Measurements from ENCODE around the gene LPCAT2. TPM values are rescaled to one million over a fixed set of nuclear protein-coding genes. Genes with fewer than 3 reads are reported as not detected.
"Not testable (repeated sequence)": the region's sequence is repeated elsewhere in the genome, so short reads cannot be mapped to it uniquely, and the experiment has no call there.

The LPCAT2 gene
- total and polyA plus RNA-seq, 7 experiments from 2014 or later = 0.03 to 16.9 (median 1.5) TPM

- no peaks in the 10 kb centered on the region for H3K9me3 ChIP-seq (ENCODE audit: control insufficient read depth in 2 of 3, low read length in 3 of 3)
- no peaks in the 10 kb centered on the region for H3K36me3 ChIP-seq (ENCODE audit: control insufficient read depth in 2 of 3, insufficient read depth in 3 of 3, low read length in 3 of 3)
- CTCF ChIA-PET = no interaction called here
- DNase-seq (no peak), ATAC-seq (no peak)
- no peaks in the 10 kb centered on the region for H3K4me1 Mint-ChIP-seq
- no peak overlapping the region for H3K27ac Mint-ChIP-seq
- H3K4me3 ChIP-seq (ENCODE audit: low read length) = no peak overlapping the region
- POLR2A ChIA-PET = no interaction called here
- H3K4me3 Mint-ChIP-seq = no peak overlapping the region
- peaks cover 14 to 41% (median 30%) of the 10 kb centered on the region in 5 donors for H3K27me3 Mint-ChIP-seq
- peaks cover 0 to 3% of the 10 kb centered on the region in 2 donors for H3K27me3 ChIP-seq (ENCODE audit: control insufficient read depth in 2 of 2, insufficient read depth in 2 of 2, low read length in 2 of 2)
- no peaks in the 10 kb centered on the region for H3K9me3 Mint-ChIP-seq
- H3K36me3 Mint-ChIP-seq = no peaks in the 10 kb centered on the region
- intact Hi-C loops (cut with micrococcal nuclease) = no loop called here
- H3K27ac ChIP-seq (ENCODE audit: low read depth, low read length) = no peak overlapping the region
- no peaks in the 10 kb centered on the region for H3K4me1 ChIP-seq (ENCODE audit: control insufficient read depth in 2 of 2, insufficient read depth in 2 of 2, low read length in 2 of 2)
Observed at GRCh38 chr16:55592306-55592705, 83.4 kb downstream of the LPCAT2 start.

GRCh38 chr16:55597928-55598327 lies 89.1 kb downstream of the LPCAT2 start:
- no peaks in the 10 kb centered on the region for H3K4me1 ChIP-seq (ENCODE audit: control insufficient read depth in 2 of 2, insufficient read depth in 2 of 2, low read length in 2 of 2)
- Mint-ChIP-seq H3K9me3 (peaks cover 0 to 6% (median 0%) of the 10 kb centered on the region in 11 donors), H3K27ac (no peak overlapping the region), H3K4me1 (no peaks in the 10 kb centered on the region), H3K36me3 (no peaks in the 10 kb centered on the region), H3K27me3 (peaks cover 5 to 21% (median 14%) of the 10 kb centered on the region in 5 donors), H3K4me3 (no peak overlapping the region)
- no peak overlapping the region for H3K4me3 ChIP-seq (ENCODE audit: low read length)
- CTCF ChIA-PET = no interaction called here
- H3K27ac ChIP-seq (ENCODE audit: low read depth, low read length) = no peak overlapping the region
- intact Hi-C loops (cut with micrococcal nuclease) = no loop called here
- no peaks in the 10 kb centered on the region for H3K9me3 ChIP-seq (ENCODE audit: control insufficient read depth in 2 of 3, low read length in 3 of 3)
- POLR2A ChIA-PET = no interaction called here
- no peak for ATAC-seq
- no peaks in the 10 kb centered on the region for H3K27me3 ChIP-seq (ENCODE audit: control insufficient read depth in 2 of 2, insufficient read depth in 2 of 2, low read length in 2 of 2)
- no peaks in the 10 kb centered on the region for H3K36me3 ChIP-seq (ENCODE audit: control insufficient read depth in 2 of 3, insufficient read depth in 3 of 3, low read length in 3 of 3)
- DNase-seq = no peak

- no peak overlapping the region for H3K4me3 ChIP-seq (ENCODE audit: low read length)
- H3K27ac ChIP-seq (ENCODE audit: low read depth, low read length) = no peak overlapping the region
- Mint-ChIP-seq H3K27me3 (peaks cover 0 to 3% (median 0%) of the 10 kb centered on the region in 5 donors), H3K4me3 (no peak overlapping the region), H3K4me1 (no peaks in the 10 kb centered on the region), H3K27ac (no peak overlapping the region), H3K9me3 (peaks cover 0 to 11% (median 2%) of the 10 kb centered on the region in 11 donors), H3K36me3 (no peaks in the 10 kb centered on the region)
- intact Hi-C loops (cut with micrococcal nuclease) = no loop called here
- no peaks in the 10 kb centered on the region for H3K27me3 ChIP-seq (ENCODE audit: control insufficient read depth in 2 of 2, insufficient read depth in 2 of 2, low read length in 2 of 2)
- no peaks in the 10 kb centered on the region for H3K9me3 ChIP-seq (ENCODE audit: control insufficient read depth in 2 of 3, low read length in 3 of 3)
- ChIA-PET CTCF (no interaction called here), POLR2A (no interaction called here)
- no peaks in the 10 kb centered on the region for H3K36me3 ChIP-seq (ENCODE audit: control insufficient read depth in 2 of 3, insufficient read depth in 3 of 3, low read length in 3 of 3)
- ATAC-seq (no peak), DNase-seq (no peak)
- H3K4me1 ChIP-seq (ENCODE audit: control insufficient read depth in 2 of 2, insufficient read depth in 2 of 2, low read length in 2 of 2) = no peaks in the 10 kb centered on the region
Observed at GRCh38 chr16:55605754-55606336, 97.0 kb downstream of the LPCAT2 start.

- H3K4me1 Mint-ChIP-seq = no peaks in the 10 kb centered on the region
- intact Hi-C loops (cut with micrococcal nuclease) = no loop called here
- Histone ChIP-seq H3K4me3 (ENCODE audit: low read length) (no peak overlapping the region), H3K9me3 (ENCODE audit: control insufficient read depth in 2 of 3, low read length in 3 of 3) (no peaks in the 10 kb centered on the region), H3K36me3 (ENCODE audit: control insufficient read depth in 2 of 3, insufficient read depth in 3 of 3, low read length in 3 of 3) (no peaks in the 10 kb centered on the region), H3K27me3 (ENCODE audit: control insufficient read depth in 2 of 2, insufficient read depth in 2 of 2, low read length in 2 of 2) (peaks cover 0 to 5% of the 10 kb centered on the region in 2 donors), H3K27ac (ENCODE audit: low read depth, low read length) (no peak overlapping the region), H3K4me1 (ENCODE audit: control insufficient read depth in 2 of 2, insufficient read depth in 2 of 2, low read length in 2 of 2) (no peaks in the 10 kb centered on the region)
- no peak for ATAC-seq
- DNase-seq = no peak
- H3K27me3 Mint-ChIP-seq = peaks cover 3 to 22% (median 9%) of the 10 kb centered on the region in 5 donors
- no peak overlapping the region for H3K4me3 Mint-ChIP-seq
- H3K27ac Mint-ChIP-seq = no peak overlapping the region
- ChIA-PET CTCF (no interaction called here), POLR2A (no interaction called here)
- H3K9me3 Mint-ChIP-seq = peaks cover 2 to 20% (median 5%) of the 10 kb centered on the region in 11 donors
- H3K36me3 Mint-ChIP-seq = peaks cover 0 to 3% (median 0%) of the 10 kb centered on the region in 5 donors
Observed at GRCh38 chr16:55613613-55614335, 104.9 kb downstream of the LPCAT2 start.

GRCh38 chr16:55615071-55615470 lies 106.2 kb downstream of the LPCAT2 start:
- intact Hi-C loops (cut with micrococcal nuclease) = no loop called here
- no peak for ATAC-seq
- Histone ChIP-seq H3K9me3 (ENCODE audit: control insufficient read depth in 2 of 3, low read length in 3 of 3) (no peaks in the 10 kb centered on the region), H3K4me1 (ENCODE audit: control insufficient read depth in 2 of 2, insufficient read depth in 2 of 2, low read length in 2 of 2) (no peaks in the 10 kb centered on the region), H3K27ac (ENCODE audit: low read depth, low read length) (no peak overlapping the region), H3K36me3 (ENCODE audit: control insufficient read depth in 2 of 3, insufficient read depth in 3 of 3, low read length in 3 of 3) (no peaks in the 10 kb centered on the region), H3K4me3 (ENCODE audit: low read length) (no peak overlapping the region), H3K27me3 (ENCODE audit: control insufficient read depth in 2 of 2, insufficient read depth in 2 of 2, low read length in 2 of 2) (peaks cover 0 to 5% of the 10 kb centered on the region in 2 donors)
- DNase-seq = no peak
- Mint-ChIP-seq H3K36me3 (peaks cover 0 to 3% (median 0%) of the 10 kb centered on the region in 5 donors), H3K4me3 (no peak overlapping the region), H3K4me1 (no peaks in the 10 kb centered on the region), H3K27ac (no peak overlapping the region), H3K27me3 (peaks cover 3 to 22% (median 9%) of the 10 kb centered on the region in 5 donors), H3K9me3 (peaks cover 2 to 20% (median 5%) of the 10 kb centered on the region in 11 donors)
- ChIA-PET CTCF (no interaction called here), POLR2A (no interaction called here)

- H3K36me3 Mint-ChIP-seq; H3K27ac Mint-ChIP-seq; H3K4me3 ChIP-seq (ENCODE audit: low read length); H3K9me3 ChIP-seq (ENCODE audit: control insufficient read depth in 2 of 3, low read length in 3 of 3); H3K4me3 Mint-ChIP-seq; CTCF ChIA-PET; POLR2A ChIA-PET; H3K36me3 ChIP-seq (ENCODE audit: control insufficient read depth in 2 of 3, insufficient read depth in 3 of 3, low read length in 3 of 3); H3K27me3 ChIP-seq (ENCODE audit: control insufficient read depth in 2 of 2, insufficient read depth in 2 of 2, low read length in 2 of 2); H3K4me1 ChIP-seq (ENCODE audit: control insufficient read depth in 2 of 2, insufficient read depth in 2 of 2, low read length in 2 of 2); H3K27ac ChIP-seq (ENCODE audit: low read depth, low read length); H3K4me1 Mint-ChIP-seq; DNase-seq; ATAC-seq; intact Hi-C loops (cut with micrococcal nuclease): not testable (repeated sequence)
- Mint-ChIP-seq H3K27me3 (peaks cover under 1 to 22% (median 9%) of the 10 kb centered on the region in 5 donors), H3K9me3 (peaks cover 2 to 15% (median 5%) of the 10 kb centered on the region in 11 donors)
Observed at GRCh38 chr16:55615670-55616069, 106.8 kb downstream of the LPCAT2 start.

GRCh38 chr16:55621771-55622170 lies 112.9 kb downstream of the LPCAT2 start:
- H3K4me1 ChIP-seq (ENCODE audit: control insufficient read depth in 2 of 2, insufficient read depth in 2 of 2, low read length in 2 of 2) = no peaks in the 10 kb centered on the region
- Mint-ChIP-seq H3K4me3 (no peak overlapping the region), H3K9me3 (peaks cover 0 to 4% (median 2%) of the 10 kb centered on the region in 11 donors), H3K27me3 (no peaks in the 10 kb centered on the region), H3K36me3 (no peaks in the 10 kb centered on the region), H3K27ac (no peak overlapping the region), H3K4me1 (peaks cover 0 to 3% (median 0%) of the 10 kb centered on the region in 7 donors)
- H3K27me3 ChIP-seq (ENCODE audit: control insufficient read depth in 2 of 2, insufficient read depth in 2 of 2, low read length in 2 of 2) = no peaks in the 10 kb centered on the region
- no peaks in the 10 kb centered on the region for H3K9me3 ChIP-seq (ENCODE audit: control insufficient read depth in 2 of 3, low read length in 3 of 3)
- intact Hi-C loops (cut with micrococcal nuclease) = no loop called here
- POLR2A ChIA-PET = no interaction called here
- H3K36me3 ChIP-seq (ENCODE audit: control insufficient read depth in 2 of 3, insufficient read depth in 3 of 3, low read length in 3 of 3) = no peaks in the 10 kb centered on the region
- CTCF ChIA-PET = no interaction called here
- H3K27ac ChIP-seq (ENCODE audit: low read depth, low read length) = no peak overlapping the region
- DNase-seq = no peak
- no peak for ATAC-seq
- no peak overlapping the region for H3K4me3 ChIP-seq (ENCODE audit: low read length)

Data from naive thymus-derived CD4-positive, alpha-beta T cell (primary cell).